ENCODE results near the gene PMM2.

Gene PMM2

GRCh38 chr16:8851761-8852403, 54.2 kb downstream of the PMM2 start:
- DNase-seq (ENCODE audit: low read depth) = no peak

DNA sequence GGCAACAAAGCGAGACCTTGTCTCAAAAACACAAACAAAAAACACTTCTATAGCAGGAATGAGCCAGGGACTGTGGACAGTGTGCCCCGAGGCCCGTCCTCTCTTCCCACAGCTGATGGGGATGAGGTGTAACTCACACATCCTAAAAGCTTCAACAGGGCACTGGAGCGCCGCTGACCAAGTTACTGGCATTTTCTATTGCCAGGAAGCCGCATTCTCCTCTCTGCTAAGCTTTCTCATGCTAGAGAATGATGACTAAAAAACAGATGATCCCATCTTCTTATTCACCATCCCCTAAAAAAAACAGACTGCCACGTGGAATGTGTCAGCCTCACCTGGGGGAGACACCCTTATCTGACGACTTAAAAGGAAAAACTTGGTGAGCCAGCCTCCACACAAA, 54.9 kb downstream of the PMM2 start:
- DNase-seq (ENCODE audit: low read depth) = no peak

DNA sequence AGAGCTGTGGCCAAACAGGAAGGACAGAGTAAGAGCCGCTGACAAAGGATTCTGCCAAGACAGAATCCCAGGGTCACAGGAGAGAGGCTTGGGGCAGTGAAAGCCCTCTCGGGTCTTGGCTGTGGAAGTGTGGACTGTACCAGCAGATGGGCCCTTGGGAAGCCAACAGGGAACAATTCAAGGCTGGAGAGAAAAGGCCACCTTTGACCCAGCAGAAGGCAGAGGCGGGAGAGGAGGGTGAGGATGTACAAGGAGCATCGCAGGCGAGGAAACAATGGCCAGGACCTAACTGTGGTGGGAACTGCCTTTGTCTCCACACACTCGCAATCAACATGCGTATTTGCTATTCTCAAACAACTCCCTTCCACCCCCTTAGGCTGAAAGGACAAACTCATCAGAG, 55.5 kb downstream of the PMM2 start:
- DNase-seq (ENCODE audit: low read depth) = no peak

DNA sequence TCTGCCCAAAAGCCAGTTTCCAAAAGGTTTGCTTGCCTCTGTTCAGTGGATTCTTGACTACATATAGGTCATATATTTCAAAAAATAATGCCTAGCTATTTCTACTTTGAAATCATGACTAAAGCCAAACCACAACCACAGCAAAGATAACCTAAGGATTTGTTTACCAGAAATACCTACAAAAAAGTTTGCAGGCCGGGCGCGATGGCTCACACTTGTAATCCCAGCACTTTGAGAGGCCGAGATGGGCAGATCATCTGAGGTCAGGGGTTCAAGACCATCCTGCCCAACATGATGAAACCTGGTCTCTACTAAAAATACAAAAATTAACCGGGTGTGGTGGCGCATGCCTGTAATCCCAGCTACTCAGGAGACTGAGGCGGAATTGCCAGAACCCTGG, 56.0 kb downstream of the PMM2 start:
- DNase-seq (ENCODE audit: low read depth) = no peak

- DNase-seq (ENCODE audit: low read depth) = no peak
Observed at GRCh38 chr16:8854298-8854948, 56.8 kb downstream of the PMM2 start.

GRCh38 chr16:8855051-8855786, 57.6 kb downstream of the PMM2 start:
- no peak for DNase-seq (ENCODE audit: low read depth)

DNA sequence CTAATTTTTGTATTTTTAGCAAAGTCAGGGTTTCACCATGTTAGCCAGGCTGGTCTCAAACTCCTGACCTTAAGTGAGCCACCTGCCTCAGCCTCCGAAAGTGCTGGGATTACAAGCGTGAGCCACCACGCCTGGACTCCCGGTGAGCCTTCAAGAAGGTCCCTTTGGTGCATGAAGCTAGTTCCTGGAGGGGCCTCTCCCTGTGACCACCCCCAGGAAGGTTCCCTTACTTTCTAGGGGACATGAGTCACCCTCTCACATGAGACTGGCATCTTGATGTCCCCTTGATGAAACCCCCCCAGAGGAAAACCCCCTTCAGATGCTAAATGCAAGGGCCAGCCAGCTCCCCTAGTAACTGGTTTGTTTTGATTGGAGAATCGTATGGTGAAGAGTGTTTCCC, 58.3 kb downstream of the PMM2 start:
- no peak for DNase-seq (ENCODE audit: low read depth)

DNA sequence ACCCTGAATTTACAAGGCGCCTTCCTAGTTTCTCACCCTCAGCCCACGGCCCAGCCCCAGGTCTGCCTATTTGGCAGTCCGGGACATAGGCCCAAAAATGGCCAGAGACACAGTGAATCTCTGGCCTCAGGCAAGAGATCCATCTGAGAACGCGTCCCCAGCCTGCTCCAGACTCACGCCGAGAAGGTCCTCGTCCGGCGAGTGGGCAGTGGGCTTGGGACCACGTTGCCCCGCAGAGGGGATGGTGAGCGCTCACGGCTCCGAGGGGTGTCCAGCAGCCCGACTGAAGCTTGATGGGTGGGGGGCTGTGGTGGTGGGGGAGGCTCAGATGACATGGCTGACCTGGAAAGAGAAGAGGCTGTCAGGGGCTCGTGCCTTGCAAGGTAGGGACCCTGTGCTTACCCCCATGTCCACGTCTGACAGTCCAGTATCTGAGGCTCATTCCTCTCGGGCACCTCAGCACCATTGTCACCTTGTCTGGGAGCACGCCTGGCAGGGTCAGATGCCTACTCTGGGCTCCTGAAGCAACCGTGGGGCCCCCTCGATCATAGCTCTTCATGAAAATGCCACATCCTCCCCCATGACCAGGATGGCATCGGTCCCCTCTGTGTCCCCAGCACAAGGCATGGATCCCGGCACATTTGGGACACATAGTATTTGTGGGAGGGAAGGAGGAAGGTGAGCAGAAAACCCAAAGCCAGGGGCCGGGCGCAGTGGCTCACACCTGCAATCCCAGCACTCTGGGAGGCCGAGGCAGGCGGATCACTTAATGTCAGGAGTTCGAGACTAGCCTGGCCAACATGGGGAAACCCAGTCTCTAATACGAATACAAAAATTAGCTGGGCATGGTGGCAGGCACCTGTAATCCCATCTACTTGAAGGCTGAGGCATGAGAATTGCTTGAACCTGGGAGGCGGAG, 61.6 kb downstream of the PMM2 start:
- DNase-seq (ENCODE audit: low read depth) = no peak

GRCh38 chr16:8859913-8860881, 62.6 kb downstream of the PMM2 start:
- no peak for DNase-seq (ENCODE audit: low read depth)

DNA sequence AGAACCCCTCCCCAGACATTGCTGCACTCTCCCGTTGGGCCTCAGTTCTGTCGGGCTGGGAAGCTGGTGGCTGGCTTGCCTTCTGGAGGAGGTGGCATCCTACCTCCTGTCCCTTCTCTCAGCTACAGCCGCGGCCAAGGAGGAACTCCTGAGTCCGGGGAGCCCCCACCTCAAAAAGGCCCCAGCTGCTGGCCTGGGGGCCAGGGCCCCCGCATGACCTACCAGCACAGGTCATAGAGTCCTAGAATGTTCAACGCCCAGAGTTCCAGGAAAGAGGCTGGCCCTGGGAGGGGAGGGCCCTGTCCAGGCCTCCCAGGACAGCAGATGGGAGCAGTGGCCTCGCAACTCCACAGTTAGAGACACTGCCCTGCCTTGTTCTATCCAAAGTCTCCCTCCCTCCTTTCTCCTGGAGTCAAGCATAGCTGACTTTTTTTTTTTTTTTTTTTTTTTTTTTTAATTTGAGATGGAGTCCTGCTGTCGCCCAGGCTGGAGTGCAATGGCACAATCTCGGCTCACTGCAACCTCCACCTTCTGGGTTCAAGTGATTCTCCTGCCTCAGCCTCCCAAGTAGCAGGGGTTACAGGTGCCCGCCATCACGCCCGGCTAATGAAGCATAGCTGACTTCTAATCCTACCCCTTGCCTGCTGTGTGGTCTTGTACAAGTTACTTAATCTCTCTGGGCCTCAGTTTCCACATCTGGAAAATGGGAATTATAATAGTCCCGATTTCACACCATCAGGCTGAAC, 64.1 kb downstream of the PMM2 start:
- DNase-seq (ENCODE audit: low read depth) = no peak

- no peak for DNase-seq (ENCODE audit: low read depth)
Observed at GRCh38 chr16:8862309-8863130, 64.9 kb downstream of the PMM2 start.

DNA sequence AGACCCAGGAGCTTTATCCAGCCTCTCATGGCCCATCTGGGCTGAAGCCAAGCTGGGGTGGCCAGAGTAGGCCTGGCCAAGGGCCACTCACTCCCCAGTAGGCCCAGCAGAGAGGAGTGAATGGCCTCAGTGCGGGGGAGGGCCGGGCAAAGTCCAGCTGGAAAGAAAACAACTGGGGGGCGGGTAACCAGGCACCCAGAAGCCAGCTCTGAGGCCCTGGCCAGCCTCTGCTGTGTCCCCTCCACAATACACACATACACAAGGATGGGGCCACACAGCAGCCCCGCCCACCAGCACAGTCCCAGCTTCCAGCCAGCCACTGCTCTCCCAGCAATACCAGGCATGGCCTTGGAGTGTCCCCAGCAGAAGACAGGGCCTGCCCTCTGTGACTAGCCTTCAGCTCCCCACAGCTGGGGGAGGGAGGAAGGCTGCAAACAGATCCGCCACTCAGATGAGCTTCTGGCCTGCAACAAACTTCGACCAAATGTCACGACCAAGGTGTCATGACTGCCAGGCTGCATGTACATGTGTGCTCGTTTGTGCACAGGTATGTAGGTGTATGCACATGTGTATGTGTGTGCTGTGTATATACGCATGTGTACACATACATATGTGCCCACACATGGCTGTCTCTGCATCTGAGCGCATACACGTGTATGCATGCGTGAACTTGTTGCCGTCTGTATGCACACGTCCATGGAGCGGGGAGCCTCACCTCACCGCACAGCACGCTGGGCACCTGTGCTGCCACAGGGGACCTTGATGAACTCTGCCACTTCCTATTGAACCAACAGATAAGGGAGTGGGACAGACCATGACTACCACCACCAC, 66.2 kb downstream of the PMM2 start:
- DNase-seq (ENCODE audit: low read depth) = no peak

DNA sequence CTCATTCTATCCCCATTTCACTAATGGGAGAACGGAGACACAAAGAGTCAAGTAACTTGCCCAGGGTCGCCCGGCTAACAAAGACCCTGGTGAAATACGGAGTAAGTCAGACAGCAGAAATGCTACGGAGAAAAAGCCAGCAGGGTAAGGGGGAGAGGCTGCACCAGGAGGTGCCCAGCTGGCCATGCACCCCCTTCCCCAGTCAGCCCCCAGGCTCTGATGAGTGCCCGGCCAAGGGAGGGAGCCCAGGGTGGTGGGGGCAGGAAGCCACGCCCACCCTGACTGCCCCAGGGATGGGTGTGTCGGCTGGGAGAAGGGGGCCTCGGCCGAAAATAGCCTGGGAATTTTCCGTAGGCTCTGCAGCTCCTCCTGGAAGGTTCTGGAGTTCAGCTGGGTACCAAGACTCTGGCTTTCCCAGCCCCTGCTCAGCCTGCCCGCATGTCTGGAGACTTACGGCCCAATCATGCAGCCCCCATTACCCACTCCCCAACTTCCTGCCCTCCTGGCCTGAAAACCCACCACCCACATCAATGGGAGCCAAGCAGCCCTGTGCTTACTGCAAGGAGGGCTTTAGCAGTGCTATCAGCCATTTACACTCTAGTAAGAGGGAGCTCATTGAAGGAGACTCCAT, 67.0 kb downstream of the PMM2 start:
- no peak for DNase-seq (ENCODE audit: low read depth)

- no peak for DNase-seq (ENCODE audit: low read depth)
Observed at GRCh38 chr16:8865145-8865882, 67.7 kb downstream of the PMM2 start.

GRCh38 chr16:8866118-8866883, 68.7 kb downstream of the PMM2 start:
- no peak for DNase-seq (ENCODE audit: low read depth)

DNA sequence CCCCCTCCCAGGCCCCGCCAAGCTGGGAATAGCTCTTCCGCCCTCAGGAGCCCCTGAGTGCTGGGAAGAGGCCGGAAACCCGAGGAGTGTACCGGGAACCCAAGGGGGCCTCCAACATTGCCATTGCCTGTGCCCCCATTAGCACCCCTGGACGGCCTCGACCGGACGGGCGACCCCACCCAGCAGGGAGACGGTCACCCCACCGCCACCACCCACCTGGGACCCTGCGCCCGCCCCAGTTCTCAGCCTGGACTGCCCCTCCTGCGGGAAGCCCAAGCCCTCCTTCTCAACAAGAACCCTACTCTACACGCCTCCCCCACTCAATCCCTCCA, 69.2 kb downstream of the PMM2 start:
- DNase-seq (ENCODE audit: low read depth) = no peak

Data from T-helper 22 cell (primary cell).